Measurements from ENCODE around the gene SPRY2. TPM values are rescaled to one million over a fixed set of nuclear protein-coding genes. Genes with fewer than 3 reads are reported as not detected.

SPRY2 gene
- 62.4 TPM for polyA plus RNA-seq (ENCODE audit: insufficient read length)
- long read RNA-seq, donor 1, transcript SPRY2-202 (2 exons, 2,111 nt) = major isoform, 16 of 16 reads
- long read RNA-seq, donor 1, partial matches to known transcripts = 0 of 16 reads
- long read RNA-seq, donor 1, other reads (novel, unspliced or antisense) = 0 of 16 reads
- long read RNA-seq, donor 2, transcript SPRY2-202 (2 exons, 2,111 nt) = major isoform, 26 of 45 reads
- long read RNA-seq, donor 2, partial matches to known transcripts = 18 of 45 reads
- long read RNA-seq, donor 2, other reads (novel, unspliced or antisense) = 0 of 45 reads
- long read RNA-seq, donor 3, transcript SPRY2-202 (2 exons, 2,111 nt) = major isoform, 13 of 13 reads
- long read RNA-seq, donor 3, partial matches to known transcripts = 0 of 13 reads
- long read RNA-seq, donor 3, other reads (novel, unspliced or antisense) = 0 of 13 reads
- long read RNA-seq, donor 4, partial matches to known transcripts = 0 of 1 reads
- long read RNA-seq, donor 4, other reads (novel, unspliced or antisense) = 0 of 1 reads
- long read RNA-seq, donor 5, transcript SPRY2-202 (2 exons, 2,111 nt) = major isoform, 36 of 36 reads
- long read RNA-seq, donor 5, partial matches to known transcripts = 0 of 36 reads
- long read RNA-seq, donor 5, other reads (novel, unspliced or antisense) = 0 of 36 reads
- long read RNA-seq, donor 6, transcript SPRY2-202 (2 exons, 2,111 nt) = major isoform, 21 of 22 reads
- long read RNA-seq, donor 6, partial matches to known transcripts = 0 of 22 reads
- long read RNA-seq, donor 6, other reads (novel, unspliced or antisense) = 0 of 22 reads
- long read RNA-seq, donor 7, transcript SPRY2-202 (2 exons, 2,111 nt) = major isoform, 38 of 40 reads
- long read RNA-seq, donor 7, partial matches to known transcripts = 0 of 40 reads
- long read RNA-seq, donor 7, other reads (novel, unspliced or antisense) = 0 of 40 reads
- long read RNA-seq, donor 8, transcript SPRY2-202 (2 exons, 2,111 nt) = major isoform, 7 of 7 reads
- long read RNA-seq, donor 8, partial matches to known transcripts = 0 of 7 reads
- long read RNA-seq, donor 8, other reads (novel, unspliced or antisense) = 0 of 7 reads

DNA sequence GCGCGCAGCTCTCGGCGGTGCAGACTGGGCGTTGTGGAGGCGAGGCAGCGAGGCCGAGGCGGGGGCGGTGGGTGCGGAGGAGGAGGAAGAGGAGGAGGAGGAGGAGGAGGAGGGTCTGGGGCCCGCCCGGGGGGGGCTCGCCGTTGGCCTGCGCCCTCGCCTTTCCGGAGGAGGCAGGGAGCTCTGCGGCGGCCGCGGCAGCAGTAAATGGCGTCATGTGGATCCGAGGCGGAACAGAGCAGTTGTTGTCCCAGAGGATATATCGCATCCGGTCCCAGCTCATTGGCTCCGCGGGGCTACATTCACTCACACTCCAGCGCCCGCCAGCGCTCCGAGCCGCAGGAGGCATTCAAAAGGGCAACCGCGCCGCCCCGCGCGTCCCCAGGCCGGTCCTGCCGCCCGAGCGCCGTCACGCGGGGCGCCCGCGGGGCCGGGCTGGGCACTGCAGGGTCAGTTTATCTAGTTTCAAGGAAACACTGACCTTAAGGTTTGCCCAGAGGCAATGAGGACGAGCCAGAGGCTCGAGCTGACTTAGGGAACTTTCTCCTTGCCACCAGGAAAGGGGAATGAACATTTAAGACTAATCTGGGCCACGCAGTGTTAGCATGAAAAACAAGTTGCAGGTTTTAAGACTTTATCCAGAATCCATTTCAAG is at the start of gene SPRY2:
Gene SPRY2, minus strand, starts transcription at position 26 of the 655 bp plus-strand sequence. CDS start 3,421 bp downstream, outside the sequence.
- peak; percentile 93 for DNase-seq

DNA sequence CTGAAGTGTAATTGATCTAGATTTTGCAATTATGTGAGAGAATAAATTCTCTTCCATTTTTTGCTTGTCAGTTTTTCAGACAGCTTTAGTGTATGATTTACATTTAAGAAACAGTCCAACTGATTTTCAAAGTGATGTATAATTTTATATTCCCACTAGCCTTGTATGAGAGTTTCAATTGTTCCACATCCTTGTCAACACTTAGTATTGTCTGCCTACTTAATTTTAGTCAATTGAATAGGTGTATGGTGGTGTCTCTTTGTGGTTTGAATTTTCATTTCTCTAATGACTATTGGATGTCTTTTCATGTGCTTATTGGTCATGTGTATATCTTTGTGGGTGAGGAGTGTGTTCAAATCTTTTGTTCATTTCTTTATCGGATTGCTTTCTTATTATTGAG is 49.4 kb upstream of the SPRY2 start:
- DNase-seq = no peak

DNA sequence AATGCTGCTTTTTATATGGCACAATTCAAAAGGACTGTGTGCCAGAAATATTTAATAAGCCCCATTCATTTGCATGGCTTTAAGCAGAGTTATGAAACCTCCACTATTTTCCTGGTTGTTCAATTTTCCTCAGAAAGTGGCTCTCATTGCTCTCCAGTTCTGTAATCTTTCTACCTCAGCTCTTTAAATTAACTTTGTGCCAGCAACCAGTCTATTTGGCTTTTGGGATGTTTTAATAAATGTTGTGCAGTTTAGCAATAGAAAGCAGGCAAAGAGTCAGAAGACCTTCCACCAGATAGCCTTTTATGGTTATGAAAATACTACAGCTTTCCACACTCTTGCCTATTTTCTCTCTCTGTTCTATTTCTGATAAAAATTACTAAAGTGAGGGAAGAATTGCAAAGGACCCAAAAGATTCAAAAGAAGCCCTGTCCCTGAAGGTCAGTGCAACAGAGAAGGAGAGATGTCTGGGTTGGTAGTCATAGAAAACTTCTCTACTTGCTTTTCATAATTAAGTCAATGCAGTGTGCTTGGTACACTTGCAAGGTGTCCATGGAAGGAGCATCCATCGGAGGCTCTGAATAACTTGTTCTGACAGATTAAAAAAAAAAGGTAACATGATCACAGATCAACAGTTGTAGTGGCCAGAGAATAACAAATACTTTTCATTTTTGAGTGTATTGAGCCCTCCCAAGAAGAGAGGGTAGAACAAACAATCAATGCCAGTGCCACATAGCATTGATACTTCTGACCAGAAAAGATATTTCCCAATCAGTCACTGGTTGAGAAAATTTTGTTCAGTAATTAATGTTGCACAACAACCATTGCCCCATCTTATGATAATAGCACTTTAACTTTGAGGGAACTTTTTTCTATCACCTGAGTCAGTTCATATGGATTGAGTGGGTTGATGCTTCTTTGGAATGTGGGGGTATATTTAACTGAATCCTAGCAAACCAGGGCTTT is 48.4 kb upstream of the SPRY2 start:
- DNase-seq = no peak

DNA sequence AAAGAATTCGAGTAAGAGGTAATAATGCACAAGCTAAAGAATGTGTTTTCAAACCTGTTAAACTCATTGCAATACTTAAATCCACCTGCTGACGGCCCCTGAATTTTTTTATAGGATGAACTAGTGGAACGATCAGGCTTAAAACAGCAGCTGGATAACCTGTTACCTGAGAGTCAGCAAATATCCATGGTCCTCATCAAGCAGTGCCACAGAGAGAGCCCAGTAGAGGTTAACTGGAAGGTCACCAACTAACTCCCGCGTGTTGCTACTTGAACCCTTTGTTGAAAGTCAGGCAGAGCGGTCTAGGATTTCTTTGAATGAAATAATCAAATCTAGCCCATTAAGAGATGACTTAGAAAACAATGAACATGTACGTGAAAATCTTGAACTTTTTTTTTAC is 47.6 kb upstream of the SPRY2 start:
- no peak for DNase-seq

GRCh38 chr13:80386592-80386991 is 45.7 kb upstream of the SPRY2 start:
- no peak for DNase-seq

- no peak for DNase-seq
Observed at GRCh38 chr13:80386002-80386401, 45.1 kb upstream of the SPRY2 start.

- no peak for DNase-seq
Observed at GRCh38 chr13:80382576-80382975, 41.6 kb upstream of the SPRY2 start.

DNA sequence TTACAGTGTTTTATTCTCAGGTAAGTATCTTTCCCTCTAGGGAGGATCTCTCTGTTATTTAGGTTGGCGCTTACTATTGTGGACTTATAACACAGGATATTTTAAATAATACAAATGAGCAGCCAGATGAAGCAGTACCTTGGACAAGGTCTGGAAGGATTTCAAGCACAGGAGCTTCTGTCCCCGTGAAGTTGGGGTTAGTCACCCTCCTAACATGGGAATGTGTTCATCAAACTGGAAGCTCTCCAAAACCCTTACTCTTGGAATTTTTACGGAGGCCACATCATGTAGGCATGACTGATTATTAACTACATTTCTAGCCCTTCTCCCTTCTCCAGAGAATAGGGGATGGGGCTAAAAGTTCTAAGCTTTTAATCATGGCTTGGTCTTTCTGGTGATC is 38.3 kb upstream of the SPRY2 start:
- no peak for DNase-seq

DNA sequence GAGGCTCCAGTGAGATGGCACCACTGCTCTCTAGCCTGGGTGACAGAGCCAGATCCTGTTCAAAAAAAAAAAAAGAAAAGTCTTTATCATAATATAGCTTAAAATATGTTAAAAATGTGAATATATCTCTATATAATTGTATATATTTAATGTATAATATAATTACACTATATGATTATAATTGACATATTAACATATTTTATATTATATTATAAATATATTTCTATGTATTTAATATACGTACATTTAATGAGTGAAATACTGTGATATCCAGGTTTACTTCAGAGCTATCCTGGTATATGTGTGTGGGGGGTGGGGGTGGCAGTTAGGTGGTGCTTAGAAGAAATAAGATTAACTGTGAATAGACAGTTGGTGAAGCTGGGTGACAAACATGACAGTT is 35.6 kb upstream of the SPRY2 start:
- no peak for DNase-seq

GRCh38 chr13:80374901-80375300 is 34.0 kb upstream of the SPRY2 start:
- DNase-seq = no peak

DNA sequence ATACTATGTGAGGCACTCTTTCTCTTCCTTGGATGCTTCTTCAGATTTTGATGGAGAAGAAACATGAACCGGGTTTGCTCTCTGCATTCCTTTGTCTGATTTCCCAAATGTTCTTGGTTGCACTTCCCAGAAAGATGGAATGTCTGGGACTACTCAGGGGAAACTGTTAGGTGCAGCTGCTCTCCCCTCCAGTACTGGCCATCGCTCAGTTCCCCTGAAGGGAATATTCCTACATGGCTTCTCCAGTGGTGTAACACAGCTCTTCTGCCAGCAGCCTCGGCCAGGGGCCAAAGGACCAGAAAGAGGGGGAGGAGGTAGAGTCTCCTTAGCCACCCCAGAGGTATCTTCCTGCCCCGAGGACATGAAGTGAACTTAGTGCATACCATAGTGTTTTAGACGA is 33.5 kb upstream of the SPRY2 start:
- DNase-seq = no peak

GRCh38 chr13:80371840-80372509 is 31.0 kb upstream of the SPRY2 start:
- no peak for DNase-seq

DNA sequence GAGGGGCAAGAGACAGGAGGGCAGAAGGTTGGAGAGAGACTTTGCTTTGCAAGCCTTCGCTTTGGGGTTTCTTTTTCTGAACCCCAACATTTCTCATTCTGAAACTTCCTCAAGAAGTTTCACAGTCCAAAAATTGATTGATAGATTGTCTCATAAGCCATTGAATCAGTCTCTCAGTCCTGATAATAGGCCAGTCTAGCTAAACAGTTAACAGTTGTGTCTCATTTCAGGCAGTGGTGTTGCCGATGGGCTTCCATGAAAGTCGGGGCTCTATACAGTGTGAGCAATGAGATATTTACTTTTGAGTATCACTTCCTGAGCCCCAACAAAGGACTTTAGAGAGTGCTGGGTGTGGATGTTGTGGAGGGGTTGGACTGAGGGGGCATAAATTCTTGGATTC is 26.5 kb upstream of the SPRY2 start:
- DNase-seq = no peak

DNA sequence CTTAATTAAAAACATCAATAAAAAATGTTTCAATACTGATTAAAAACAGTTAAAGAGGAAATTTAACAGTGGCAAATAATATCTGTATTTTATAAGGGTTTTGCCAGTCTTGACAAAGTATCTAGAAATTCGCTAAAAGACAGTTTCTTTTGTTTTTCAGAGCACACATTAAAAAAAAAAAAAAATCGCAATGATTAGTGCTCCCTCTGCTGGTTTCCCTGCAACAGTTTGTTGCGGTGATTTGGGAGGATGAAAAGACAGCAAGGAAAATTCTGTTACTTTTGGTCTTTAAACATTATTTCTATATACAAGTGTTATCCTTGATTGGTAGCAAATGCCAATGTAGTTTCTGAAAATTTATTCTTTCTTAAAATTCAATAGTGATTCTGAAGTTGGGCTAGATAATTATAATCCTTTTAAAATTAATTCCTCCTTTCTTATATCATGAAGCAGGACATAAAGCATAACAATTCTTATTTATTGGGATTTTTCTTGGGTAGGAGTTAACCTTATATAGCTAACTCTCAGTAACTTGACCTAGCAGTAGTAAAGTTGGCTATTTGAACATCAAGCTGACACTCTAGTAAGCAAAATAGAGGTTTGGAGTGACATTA is 23.1 kb upstream of the SPRY2 start:
- peak; percentile 54 for DNase-seq

GRCh38 chr13:80362481-80362880 is 21.6 kb upstream of the SPRY2 start:
- no peak for DNase-seq

GRCh38 chr13:80361883-80362327 is 21.0 kb upstream of the SPRY2 start:
- no peak for DNase-seq

DNA sequence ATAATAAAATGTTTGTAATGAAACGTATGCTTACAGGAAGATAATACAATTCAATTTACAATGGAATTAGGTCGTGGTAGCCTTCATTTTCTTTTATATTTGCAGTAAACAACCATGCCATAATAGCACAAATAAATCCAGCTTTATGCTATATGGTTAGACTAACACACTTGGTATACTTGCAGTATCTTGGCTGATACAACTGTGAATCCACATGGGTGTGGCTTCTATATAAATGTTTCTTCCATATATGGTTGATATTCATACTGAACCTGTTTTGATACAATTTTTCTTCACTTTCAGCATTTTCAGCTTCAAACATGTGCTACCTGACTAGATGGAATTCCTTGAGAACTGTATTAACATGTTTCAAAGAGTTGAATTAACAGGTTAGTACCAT is 20.4 kb upstream of the SPRY2 start:
- DNase-seq = no peak

DNA sequence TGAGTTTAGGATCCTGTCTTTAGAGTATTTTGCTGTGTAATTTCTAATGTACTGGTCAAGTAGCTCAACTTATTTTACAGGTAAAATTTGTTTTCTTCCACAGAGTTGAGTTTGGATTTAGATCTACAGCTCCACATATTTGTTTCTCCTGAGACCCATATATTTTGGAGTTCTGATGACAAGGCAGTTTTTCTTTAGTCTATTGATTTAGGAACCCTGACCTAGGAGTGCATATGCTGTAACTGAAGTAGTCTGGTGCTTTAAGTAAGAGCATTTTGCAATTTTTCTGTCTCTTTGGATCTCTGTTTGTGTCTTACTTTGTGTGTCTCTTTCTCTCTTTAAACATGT is 19.5 kb upstream of the SPRY2 start:
- DNase-seq = no peak

GRCh38 chr13:80359778-80360452 is 19.0 kb upstream of the SPRY2 start:
- peak; percentile 74 for DNase-seq

GRCh38 chr13:80359414-80359777 is 18.5 kb upstream of the SPRY2 start:
- no peak for DNase-seq

All from left kidney (tissue), 8 donors.